Muscle layer of duodenum (tissue), 2 donors: Measurements from ENCODE around the gene NDOR1.

Source experiments
- H3K27ac ChIP-seq: one replicate; pipeline ENCODE4 v1.7.0; 2013; ENCODE audit warnings: mild to moderate bottlenecking, low read length
- H3K27me3 ChIP-seq: one replicate; pipeline ENCODE4 v1.7.0; 2013; ENCODE audit warnings: low read depth, mild to moderate bottlenecking, control low read depth, low read length
- H3K36me3 ChIP-seq, 2 donors: one replicate each; pipeline ENCODE4 v1.7.0; 2013; ENCODE audit warnings: low read length in 2 of 2, control low read depth in 1 of 2, mild to moderate bottlenecking in 1 of 2; ENCODE audit not compliant: insufficient read depth in 2 of 2, control insufficient read depth in 1 of 2
- H3K4me1 ChIP-seq, 2 donors: one replicate each; pipeline ENCODE4 v1.7.0; 2013; ENCODE audit warnings: low read length in 2 of 2, mild to moderate bottlenecking in 2 of 2, control low read depth in 1 of 2, moderate library complexity in 1 of 2; ENCODE audit not compliant: insufficient read depth in 2 of 2, control insufficient read depth in 1 of 2
- H3K4me3 ChIP-seq, 2 donors: one replicate each; pipeline ENCODE4 v1.7.0; 2013; ENCODE audit warnings: low read length in 2 of 2, low read depth in 1 of 2, mild to moderate bottlenecking in 1 of 2
- H3K9me3 ChIP-seq, 2 donors: one replicate each; pipeline ENCODE4 v1.7.0; 2013; ENCODE audit warnings: low read length in 2 of 2, control low read depth in 1 of 2, mild to moderate bottlenecking in 1 of 2; ENCODE audit not compliant: control insufficient read depth in 1 of 2
- donor health status: healthy.

The NDOR1 gene

DNA sequence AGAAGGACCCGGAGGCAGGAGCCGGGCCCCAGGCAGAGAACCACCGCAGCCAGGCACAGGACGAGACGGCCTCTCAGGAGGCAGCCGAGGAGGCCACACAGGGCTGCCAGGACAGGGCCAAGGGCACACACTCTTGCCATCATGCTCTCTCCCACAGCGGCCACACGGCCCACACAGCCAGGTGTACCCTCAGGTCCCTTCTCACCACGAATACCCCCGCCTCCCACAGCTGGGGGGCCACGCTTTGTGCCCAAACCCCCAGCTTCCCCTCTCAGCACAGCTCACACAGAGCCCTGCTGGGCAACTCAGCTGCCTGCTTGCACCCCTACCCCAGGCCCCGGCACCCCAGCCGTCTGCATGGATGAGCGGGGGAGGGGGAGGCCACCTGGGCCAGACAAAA is 11.7 kb upstream of the NDOR1 start:
- Histone ChIP-seq H3K27me3 (no peaks in the 10 kb centered on the region), H3K27ac (no peak overlapping the region), H3K4me1 (peaks cover 0 to 31% of the 10 kb centered on the region in 2 donors), H3K9me3 (no peaks in the 10 kb centered on the region), H3K36me3 (peaks cover 9 to 19% of the 10 kb centered on the region in 2 donors), H3K4me3 (no peak overlapping the region)

- no peak overlapping the region for H3K27ac ChIP-seq
- peaks cover 0 to 35% of the 10 kb centered on the region in 2 donors for H3K4me1 ChIP-seq
- H3K36me3 ChIP-seq: peaks cover 9 to 15% of the 10 kb centered on the region in 2 donors
- H3K9me3 ChIP-seq: no peaks in the 10 kb centered on the region
- no peak overlapping the region for H3K4me3 ChIP-seq
- no peaks in the 10 kb centered on the region for H3K27me3 ChIP-seq
Measured at GRCh38 chr9:137194388-137194787, 11.1 kb upstream of the NDOR1 start.

DNA sequence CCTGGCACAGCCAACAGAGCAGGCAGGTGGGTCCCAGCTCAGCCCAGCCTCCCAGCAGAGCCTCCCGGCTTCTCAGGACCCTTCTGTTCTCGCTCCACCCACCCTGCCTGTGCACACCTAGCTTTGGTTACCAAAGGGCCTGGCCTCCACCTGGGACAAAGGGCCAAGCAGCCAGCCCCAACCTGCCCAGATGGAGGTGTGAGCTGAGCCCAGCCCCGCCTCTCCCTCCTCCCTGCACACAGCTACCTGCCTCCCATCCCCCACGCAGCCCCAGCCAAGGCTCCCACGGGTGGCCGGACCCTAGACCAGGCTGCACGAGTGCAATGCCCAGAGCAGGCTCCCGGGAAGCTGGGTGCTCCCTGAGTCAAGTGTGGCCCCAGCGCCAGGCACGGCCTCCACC is 10.6 kb upstream of the NDOR1 start:
- peaks cover 0 to 35% of the 10 kb centered on the region in 2 donors for H3K4me1 ChIP-seq
- H3K27ac ChIP-seq: no peak overlapping the region
- no peaks in the 10 kb centered on the region for H3K27me3 ChIP-seq
- H3K9me3 ChIP-seq: no peaks in the 10 kb centered on the region
- no peak overlapping the region for H3K4me3 ChIP-seq
- H3K36me3 ChIP-seq: peaks cover 9 to 13% of the 10 kb centered on the region in 2 donors

DNA sequence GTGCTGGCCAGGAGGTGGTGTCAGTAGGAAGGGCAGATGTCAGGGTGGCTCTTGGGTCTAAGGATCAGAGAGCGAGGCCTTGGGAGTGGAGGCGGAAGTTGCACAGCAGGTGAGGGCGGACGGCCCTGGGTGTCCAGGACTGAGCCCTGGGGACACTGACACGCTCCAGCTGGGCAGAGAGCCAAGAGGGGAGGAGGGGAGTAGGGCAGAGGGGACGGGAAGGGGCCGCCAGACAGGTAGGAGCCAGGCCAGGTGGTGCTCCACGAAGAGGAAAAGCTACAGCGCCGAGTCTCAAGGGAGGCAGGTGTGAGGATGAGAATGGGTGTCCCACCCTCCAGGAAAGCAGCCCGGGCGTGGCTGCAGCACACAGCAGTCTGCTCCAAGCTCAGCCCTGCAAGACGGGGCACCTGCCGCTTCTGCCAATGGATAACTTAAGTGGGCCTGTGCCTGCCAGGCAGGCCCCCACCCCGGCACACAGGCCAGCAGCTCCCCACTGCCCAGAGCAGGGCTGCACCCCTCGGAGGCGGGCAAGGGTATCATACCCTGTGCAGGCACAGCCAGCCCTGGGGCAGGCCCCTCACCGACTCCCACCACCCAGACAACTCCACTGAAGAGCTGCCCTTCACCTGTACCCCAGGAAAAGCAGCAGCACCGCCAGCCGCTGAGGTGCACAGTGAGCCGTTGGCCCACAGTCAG is 9.8 kb upstream of the NDOR1 start:
- H3K4me1 ChIP-seq: peaks cover 0 to 27% of the 10 kb centered on the region in 2 donors
- H3K27ac ChIP-seq: no peak overlapping the region
- H3K9me3 ChIP-seq: no peaks in the 10 kb centered on the region
- no peak overlapping the region for H3K4me3 ChIP-seq
- H3K36me3 ChIP-seq: peaks cover 5 to 7% of the 10 kb centered on the region in 2 donors
- H3K27me3 ChIP-seq: no peaks in the 10 kb centered on the region

GRCh38 chr9:137198051-137198901 is 7.2 kb upstream of the NDOR1 start:
- Histone ChIP-seq H3K27ac (peak overlapping the region; percentile 8), H3K4me1 (peaks cover 0 to 49% of the 10 kb centered on the region in 2 donors), H3K9me3 (no peaks in the 10 kb centered on the region), H3K27me3 (no peaks in the 10 kb centered on the region), H3K4me3 (peak overlapping the region in 1 of 2 donors; percentile 54), H3K36me3 (no peaks in the 10 kb centered on the region)

DNA sequence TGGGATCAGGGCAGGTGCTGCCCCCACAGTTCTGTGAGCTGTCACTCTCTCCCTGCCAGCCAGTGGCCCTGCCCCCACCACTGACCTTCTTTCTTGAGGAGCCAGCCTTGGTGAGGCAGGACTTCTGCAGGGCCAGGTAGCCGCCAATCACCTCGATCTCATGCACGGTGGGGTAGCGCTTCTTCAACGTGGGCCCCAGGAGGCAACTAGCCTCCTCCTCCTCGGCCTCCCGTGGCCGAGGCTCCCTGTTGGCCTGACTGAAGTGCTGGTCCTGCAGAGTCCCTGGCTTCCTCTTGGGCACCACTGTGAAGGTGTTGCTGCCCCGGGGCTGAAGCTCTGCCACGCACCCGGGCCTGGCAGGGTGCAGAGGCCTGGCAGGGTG is 6.6 kb upstream of the NDOR1 start:
- Histone ChIP-seq H3K27me3 (no peaks in the 10 kb centered on the region), H3K4me1 (peaks cover under 1 to 55% of the 10 kb centered on the region in 2 donors), H3K27ac (no peak overlapping the region), H3K4me3 (peak overlapping the region in 1 of 2 donors; percentile 54), H3K36me3 (no peaks in the 10 kb centered on the region), H3K9me3 (no peaks in the 10 kb centered on the region)

DNA sequence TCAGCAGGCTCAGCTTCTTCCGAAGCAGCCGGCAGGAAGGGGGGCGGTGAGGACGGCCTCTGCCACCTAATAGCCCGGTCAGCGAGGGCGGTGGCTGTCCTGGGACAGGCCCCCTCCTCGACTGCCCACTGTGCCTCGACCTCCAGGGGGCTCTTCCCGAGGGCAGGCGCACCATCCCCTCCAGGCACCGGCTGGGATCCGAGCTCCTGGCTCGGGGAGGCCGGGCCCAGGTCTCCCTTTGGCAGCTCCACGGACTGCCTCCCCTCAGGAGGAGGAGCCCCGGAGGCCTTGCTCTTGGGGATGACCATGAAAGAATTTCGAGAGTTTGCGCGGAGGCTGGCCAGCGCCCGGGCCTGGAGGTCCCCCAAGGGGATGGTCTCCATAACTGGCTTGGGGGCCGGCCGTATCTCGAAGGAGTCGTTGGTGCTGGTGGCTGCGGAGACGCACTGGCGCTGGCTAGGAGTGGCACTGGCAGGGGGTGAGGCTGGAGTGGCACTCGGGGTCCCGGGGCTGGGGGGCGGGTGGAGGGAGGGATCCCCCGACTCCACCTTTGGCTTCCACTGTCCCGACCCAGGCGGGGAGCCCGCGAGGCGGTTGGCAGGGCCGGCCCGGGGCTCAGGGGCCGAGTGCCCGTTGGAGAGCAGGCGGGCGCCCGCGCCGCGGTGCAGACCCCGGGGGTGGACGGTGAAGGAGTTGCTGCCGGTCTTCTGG is 5.9 kb upstream of the NDOR1 start:
- H3K4me3 ChIP-seq: peak overlapping the region; percentile 16 to 54
- no peaks in the 10 kb centered on the region for H3K36me3 ChIP-seq
- no peak overlapping the region for H3K27ac ChIP-seq
- no peaks in the 10 kb centered on the region for H3K9me3 ChIP-seq
- H3K4me1 ChIP-seq: peaks cover 7 to 62% of the 10 kb centered on the region in 2 donors
- no peaks in the 10 kb centered on the region for H3K27me3 ChIP-seq

DNA sequence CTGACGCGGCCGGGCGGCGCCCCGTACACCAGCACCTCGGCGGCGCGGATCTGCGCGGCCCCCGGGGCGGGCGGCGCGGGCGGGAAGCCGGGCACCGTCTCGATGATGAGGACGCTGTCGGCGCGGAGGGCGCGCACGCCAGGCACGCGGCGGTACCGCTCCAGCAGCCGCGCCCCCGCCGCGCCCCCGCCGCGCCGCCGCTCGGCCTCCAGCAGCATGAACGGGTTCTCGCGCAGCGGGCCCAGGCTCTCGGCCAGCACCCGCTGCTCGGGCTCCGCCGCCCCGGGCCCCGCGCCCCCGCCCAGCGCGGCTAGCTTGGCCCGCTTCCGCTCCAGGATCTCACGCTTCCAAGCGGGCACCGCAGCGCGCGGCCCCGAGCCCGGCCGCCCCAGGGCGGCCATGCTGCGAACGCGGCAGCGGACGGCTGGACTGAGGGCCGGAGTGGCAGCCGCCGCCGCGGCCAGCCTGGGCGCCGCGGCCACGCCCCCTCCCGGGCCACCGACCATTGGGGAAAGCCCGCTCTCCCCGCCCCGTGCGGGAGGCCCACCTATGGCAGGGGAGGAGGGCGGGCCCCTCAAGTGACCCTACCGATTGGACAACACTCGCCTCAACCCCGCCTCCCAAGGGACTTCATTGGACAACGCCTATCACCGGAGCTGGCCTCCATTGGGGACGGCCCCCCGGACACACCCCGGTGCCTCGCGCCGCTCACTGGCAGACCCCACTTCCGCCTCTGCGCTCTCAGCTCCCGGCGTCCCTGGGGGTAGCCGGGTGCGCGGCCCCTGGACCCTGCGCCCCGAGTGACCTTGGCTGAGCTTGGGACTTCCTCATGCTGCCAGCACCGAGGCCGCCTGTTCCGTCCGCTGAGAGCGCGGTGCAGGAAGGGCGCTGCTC is 4.9 kb upstream of the NDOR1 start, which contains the start of gene TPRN:
Gene TPRN (minus strand): TSS at position 431 of the 894 bp plus-strand sequence. CDS start 30 bp downstream, at position 401.
- Histone ChIP-seq H3K27me3 (no peaks in the 10 kb centered on the region), H3K36me3 (no peaks in the 10 kb centered on the region), H3K4me1 (peaks cover 10 to 68% of the 10 kb centered on the region in 2 donors), H3K9me3 (no peaks in the 10 kb centered on the region), H3K27ac (peak within 1 kb of the TSS; percentile 56), H3K4me3 (peak within 1 kb of the TSS; percentile 61 to 76)

DNA sequence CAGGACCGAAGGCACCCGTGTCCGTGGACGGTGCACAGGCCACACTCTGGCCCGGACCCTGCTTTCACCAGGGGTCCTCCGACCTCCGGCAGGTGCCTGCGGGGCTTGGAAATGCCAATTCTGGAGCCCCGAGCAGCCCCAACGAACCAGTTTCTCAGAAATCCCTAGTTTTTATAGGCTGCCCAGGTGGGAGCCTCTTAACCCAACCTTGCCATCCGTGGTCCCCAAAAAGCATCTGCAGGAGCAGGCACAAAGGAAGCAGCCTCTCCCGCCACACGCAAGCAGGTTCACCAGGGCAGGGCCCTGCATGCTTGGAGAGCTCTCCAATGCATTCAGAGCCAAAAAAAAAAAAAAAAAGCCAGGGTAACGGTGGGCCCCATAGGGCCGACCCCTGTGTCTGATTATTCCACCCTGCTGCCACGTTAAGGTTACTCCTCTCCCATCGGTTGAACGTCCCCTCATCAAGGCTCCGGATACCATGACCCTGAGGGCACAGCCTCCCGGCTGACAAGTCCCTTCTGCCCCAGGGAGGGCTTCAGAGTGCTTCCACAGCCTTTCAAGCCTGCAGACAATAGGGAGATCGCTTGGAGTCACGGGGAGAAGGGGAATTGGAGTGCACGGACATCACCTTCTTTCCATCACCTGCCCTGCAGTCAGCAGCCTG is 4.2 kb upstream of the NDOR1 start:
- Histone ChIP-seq H3K27me3 (no peaks in the 10 kb centered on the region), H3K9me3 (no peaks in the 10 kb centered on the region), H3K27ac (peak overlapping the region; percentile 56), H3K36me3 (no peaks in the 10 kb centered on the region), H3K4me1 (peaks cover 13 to 74% of the 10 kb centered on the region in 2 donors), H3K4me3 (peak overlapping the region; percentile 61 to 76)

GRCh38 chr9:137202966-137203365 is 2.5 kb upstream of the NDOR1 start:
- Histone ChIP-seq H3K27me3 (no peaks in the 10 kb centered on the region), H3K9me3 (no peaks in the 10 kb centered on the region), H3K27ac (no peak overlapping the region), H3K36me3 (no peaks in the 10 kb centered on the region), H3K4me3 (no peak overlapping the region), H3K4me1 (peaks cover 21 to 77% of the 10 kb centered on the region in 2 donors)
